HG03558 (cell line): Measurements from ENCODE around the gene ABCA12.

ENCODE experiments used
- ATAC-seq: cut with Tn5 transposase; IDR thresholded peaks from one replicate; pipeline ENCODE4 v1.9.1; 2021; ENCODE audit warnings: moderate number of reproducible peaks; ENCODE audit not compliant: unreplicated experiment; ENCODE audit errors: extremely low read depth

ABCA12 gene

DNA sequence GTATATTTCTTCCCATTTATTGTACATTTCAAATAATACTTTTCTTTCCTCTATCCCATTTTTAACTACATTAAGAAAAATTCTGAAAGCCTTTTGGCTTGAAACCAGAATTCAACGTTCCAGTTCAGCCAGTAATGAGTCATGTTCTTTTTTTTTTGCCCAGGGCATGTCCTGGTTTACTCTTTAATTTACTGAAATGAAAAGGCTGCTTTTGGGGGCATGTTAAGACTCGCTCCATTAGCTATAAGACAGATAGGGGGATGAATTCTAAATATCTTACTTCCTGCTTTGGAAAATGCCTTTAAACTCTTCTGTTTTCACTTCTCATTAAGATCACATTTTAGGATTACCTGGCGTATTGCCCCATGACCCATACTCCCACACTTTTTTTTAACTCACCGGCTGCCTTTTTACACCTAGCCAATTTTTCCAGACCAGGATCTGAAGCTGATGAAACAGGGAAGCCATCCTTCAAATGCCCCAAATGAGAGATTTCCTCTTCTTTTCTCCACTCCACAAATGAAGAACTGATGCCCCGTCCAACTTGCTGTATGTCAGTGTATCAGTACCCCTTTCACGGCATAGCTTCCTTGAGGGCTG is 585 bp downstream of the ABCA12 start:
- peak; percentile 41 for ATAC-seq

DNA sequence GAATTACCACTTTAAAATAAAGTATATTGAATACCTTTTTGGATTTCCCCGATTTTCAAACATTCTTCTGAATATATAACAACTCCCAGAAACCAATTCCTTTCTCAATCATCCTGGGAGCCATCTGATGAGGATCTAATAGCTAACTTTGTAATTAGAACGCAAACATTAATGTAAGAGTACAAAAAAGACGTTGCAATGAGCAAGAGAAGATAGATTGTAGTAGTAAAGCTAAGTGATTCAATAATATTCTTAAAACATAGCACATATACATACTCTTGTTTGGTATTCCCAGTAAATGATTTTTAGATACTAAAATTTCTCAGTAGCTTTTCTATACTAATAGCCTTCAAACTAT is 1.1 kb downstream of the ABCA12 start:
- no peak for ATAC-seq

DNA sequence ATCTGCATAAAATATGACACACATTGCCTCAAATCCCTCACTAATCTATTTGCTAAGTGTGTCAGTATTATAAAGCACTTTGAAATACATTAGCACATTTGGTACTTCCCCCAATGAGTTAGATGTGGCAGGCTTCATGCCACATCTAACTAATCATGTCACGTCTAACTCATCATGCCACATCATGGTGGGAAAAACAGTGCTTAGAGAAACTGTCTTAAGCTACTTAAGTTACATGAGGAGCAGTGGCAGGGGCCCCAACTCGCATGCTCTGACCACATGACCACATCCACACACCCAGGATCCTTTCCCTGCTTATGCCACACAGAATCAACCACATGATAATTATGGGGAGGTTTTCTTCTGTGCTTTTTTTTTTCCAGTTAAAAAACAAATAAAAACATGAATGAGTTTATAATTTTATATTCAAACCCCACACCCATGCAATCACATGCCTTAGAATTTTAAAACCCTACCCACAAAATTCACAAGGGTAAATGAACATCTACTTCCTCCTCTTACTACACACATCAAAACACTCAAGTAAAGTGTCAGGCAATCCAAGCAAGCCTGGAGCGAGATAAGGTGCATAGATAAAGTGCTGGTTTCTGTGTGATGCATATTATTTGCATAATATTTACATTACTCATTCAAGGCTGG is 1.6 kb downstream of the ABCA12 start:
- ATAC-seq: no peak

DNA sequence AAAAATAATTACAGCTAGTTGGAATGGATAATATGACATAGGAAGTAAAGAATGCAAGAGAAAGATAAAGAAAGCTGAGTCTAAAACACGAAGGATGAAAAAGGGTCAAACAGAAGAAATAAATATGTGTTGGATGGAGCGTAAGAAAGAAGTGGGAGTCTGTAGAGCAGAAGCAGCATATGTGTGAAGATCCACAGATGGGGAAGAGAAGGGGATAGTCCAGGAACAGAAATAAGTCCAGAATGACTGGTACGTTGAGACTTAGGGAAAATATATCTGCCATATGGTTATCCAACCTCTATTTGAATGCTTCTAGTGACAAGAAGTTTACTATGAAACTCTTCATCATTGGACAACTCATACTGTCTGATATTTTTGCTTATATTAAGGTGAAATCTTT is 18.0 kb downstream of the ABCA12 start:
- ATAC-seq: no peak

DNA sequence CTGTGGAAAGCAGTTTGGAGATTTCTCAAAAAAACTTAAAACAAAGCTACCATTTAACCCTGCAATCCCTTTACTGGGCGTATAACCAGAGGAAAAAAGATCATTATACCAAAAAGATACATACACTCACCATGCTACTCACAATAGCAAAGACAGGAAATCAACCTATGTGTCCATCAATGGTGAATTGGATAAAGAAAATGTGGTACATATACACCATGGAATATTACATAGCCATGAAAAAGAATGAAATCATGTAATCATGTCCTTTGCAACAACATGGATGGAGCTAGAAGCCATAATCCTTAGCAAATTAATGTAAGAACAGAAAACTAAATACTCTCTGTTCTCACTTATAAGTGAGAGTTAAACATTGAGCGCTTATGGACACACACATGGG is 18.6 kb downstream of the ABCA12 start:
- ATAC-seq: no peak

DNA sequence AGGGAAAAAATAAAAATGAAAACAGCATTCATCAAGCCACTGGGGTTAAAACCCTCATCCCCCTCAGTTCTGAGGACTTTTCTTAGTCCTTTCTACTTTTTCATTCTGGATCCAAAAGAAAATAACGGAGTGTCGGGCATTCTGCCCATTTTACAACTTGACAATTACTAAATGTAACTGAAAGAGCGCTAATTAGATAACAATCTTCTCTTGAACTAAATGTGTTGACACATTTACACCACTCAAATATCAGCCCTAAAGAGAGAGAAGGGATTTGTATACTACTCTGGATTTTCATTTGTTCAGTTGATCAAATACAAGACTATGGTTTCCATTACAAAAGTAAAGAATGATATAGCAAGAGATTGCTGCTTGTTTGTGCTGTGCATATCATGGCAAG is 27.5 kb downstream of the ABCA12 start:
- no peak for ATAC-seq

DNA sequence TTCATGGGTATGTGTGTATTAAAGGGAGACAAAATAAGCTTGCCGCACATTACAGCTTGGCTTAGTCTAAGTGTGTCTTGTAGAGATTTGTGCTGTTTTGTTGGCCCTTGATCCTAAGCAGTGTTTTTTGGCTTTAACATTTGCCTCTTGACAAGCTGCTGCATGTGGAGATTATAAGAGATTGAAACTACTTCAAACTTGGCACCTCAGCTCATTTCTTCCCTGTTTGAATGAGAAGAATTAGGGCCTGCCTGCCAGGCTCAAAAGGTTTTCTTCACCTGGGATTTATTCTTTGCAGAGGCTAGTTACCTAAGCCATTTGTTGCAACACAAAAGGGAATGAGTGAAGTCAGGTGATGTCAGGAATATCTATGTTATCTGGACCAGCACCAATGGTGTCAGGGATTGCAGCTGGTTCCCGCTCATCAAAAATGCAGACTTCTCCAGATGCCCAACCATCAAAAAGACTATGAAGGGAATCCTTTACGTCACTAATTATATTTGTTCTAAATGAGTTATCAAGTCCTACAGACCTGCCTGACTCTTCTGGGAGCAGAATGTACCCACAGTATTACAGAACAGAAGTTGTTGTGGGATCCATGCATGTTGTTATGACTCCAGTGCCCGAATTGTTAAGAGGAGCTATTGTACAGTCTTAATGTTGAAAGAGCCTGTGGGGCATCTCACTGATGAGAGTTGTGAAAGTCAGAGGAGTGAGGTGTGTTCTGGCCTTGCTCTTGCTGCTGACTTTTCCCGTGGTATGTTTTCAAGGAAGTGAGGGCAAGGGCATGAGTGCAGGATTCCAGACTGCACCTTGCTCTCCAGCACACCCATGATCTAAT is 31.0 kb downstream of the ABCA12 start:
- ATAC-seq: no peak

DNA sequence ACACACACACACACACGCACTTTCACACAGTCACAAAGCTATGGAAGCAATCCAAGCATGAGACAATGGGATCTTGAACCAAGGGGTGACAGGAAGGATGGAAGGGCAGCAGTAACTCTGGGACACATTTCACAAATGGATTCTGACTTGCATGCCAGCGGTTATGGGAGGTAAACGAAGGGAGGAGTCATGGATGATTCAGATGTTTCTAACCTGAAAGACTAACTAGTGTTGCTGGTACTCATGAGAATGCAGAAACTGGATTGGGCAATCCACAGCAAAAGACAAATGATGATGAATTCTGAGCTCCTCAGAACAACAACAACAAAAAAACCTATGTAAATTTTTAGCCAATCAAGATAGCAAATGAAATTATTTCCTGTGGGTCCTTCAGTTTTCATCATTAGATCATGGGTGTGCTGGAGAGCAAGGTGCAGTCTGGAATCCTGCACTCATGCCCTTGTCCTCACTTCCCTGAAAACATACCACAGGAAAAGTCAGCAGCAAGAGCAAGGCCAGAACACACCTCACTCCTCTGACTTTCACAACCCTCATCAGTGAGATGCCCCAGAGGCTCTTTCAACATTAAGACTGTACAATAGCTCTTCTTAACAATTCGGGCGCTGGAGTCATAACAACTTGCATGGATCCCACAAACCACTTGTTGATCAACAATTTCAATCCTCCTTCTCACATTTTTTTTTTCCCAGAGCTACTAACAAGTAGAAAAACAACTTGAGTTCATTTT is 32.6 kb downstream of the ABCA12 start:
- no peak for ATAC-seq

DNA sequence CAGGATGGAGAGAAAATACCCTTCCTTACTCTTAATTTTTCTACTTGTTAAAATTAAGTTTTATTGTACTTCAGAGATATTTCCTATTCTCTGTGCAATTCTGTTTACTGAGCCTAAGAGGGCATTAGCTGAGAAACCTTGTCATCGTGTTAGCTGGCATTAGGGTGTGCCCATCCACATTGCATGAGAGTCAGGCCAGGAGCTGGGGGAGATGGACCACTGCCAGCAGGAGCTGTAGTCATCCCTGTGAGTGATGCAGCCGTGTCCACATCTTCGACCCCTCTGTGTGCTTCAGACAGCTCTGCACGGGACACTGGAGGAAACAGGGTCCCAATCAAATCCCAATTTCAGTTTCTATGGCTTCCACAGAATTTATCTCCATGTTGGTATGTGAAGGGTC is 34.2 kb downstream of the ABCA12 start:
- no peak for ATAC-seq

DNA sequence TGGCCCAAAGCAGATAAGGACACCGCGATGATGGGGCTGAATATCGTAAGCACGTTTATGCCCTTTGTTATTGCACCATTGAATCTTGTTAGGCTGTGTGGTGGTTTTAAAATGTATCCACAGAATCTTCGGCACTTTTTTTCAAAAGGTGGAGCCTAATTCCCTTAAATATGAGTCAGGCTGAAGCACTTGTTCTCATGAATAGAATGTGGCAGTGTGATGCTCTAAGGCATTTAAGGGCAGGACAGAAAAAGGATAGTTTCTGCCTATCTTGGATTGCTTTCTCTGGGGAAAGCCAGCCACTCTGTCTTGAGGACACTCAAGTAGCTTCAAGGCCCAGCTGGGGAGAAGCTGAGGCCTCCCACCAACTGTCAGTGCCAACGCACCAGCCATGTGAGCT is 39.6 kb downstream of the ABCA12 start:
- ATAC-seq: no peak

DNA sequence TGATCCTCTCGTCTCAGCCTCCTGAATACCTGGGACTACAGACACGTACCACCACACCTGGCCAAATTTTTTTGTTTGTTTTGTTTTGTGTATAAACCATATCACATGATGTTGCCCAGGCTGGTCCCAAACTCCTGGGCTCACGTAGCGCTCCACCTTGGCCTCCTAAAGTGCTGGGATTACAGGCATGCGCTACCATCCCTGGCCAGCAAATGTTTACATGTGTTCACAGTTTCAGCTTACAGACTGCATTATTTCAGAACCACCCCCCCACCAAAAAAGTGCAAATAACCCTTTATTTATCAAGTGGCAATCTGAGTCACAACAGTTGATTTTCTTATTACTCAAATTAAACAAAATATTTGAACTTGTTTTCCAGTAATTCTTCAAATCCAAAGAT is 54.3 kb downstream of the ABCA12 start:
- ATAC-seq: no peak

DNA sequence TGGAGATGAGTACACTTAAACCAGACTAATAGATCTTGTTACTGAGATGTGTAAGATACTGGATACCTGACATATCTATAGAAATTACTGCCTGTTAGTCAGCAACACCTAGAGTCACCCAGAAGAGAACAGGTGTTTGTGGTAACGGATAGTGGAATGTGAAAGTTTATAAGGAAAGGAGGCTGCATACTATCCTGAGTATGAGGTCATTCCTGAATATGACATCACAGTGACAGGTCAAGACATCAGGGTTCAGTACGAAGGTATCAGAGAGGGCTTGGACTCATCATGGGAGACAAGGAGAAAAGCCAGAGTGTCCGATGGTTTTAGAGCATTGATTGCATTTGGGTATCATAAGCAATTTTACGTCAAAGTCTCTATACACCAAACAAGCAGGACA is 55.3 kb downstream of the ABCA12 start:
- ATAC-seq: no peak

DNA sequence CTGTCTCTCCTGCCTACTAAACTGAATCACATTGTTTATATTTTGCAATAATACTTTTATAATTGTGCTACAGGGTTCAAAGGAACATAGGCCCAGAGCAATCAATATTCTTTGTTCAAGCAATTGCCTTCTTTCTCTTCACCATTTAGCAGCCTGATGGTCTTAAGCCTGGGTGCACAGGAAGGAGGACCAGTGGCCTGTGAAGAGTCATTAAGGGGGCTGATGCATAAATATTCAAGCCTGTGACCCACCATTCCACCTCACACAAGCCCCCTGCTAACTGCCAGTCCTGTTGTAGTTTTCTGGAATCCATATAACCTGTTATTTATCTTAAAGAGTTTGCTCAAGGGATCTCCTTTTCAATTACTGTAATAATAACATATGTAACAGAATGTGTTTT is 56.0 kb downstream of the ABCA12 start:
- no peak for ATAC-seq

DNA sequence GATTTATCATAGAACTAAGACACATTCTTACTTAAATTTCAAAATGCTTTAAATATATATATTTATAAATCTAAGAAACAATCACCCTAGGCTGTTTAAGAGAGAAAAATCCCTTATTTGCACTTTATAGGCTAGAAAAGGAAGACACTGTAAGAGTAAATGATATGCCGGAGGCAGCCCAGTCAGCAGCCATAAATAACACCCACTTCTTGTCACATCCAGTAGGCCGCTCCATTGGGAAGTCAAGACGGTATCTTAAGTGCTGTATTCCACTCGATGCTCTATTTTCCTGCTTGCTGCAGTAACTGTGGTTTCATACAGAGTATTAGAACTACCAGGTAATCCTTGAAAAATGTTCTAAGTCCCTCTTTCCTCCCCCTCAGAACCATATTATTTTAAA is 57.9 kb downstream of the ABCA12 start:
- ATAC-seq: no peak

DNA sequence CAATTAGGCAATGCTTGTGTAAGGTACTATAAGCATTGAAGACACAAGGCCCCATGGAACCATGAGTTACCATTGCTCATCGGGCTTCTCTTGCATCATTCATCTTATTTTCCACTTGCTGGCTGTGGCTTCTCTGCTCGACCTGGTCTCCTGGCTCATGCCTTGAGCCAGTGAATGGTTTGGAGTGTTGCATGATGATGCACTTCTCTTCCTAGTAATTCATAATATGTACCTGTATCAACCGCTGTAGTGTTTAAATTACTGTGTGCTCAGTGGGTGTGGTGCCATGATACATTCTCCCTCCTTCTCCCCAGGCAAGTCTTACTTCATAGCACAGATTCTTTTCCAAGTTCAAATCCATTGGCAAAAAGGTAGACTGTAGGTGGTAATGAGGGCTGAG is 66.8 kb downstream of the ABCA12 start:
- ATAC-seq: no peak

DNA sequence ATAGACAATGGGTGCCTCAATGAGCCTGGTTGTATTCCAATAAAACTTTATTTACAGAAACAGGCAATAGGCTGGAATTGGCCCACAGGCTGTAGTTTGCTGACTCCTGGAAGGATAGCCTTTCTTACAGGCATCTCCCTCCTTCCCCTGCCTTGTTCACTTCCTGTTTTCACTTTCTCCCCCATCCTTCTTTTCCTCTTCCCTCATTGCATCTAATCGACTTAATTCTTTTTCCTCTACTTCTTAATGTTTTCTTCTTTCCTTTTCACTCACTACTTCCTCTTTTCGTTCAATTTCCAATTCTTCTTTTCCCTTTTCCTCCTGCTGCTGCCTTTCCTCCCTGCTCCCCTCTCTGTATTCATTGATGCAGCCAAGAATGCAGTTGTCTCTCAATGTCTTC is 70.0 kb downstream of the ABCA12 start:
- no peak for ATAC-seq

DNA sequence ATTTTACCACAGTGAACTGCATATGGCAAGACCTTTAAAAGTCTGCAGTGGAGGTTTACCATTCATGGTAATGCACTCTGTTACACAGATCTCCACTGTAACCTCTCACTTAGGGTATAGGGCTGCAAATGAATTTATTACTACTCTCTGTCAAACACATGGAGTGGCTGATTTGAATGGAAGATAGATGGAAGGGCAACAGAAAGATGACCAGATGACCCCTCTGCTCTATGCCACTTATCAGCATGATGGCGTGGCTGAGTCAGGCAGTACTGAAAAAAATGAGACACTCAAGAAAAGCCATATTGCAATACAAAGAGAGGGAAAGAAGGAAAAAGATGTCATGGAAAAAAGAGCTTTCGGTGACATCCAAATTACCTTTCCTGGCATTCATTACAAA is 72.3 kb downstream of the ABCA12 start:
- no peak for ATAC-seq

DNA sequence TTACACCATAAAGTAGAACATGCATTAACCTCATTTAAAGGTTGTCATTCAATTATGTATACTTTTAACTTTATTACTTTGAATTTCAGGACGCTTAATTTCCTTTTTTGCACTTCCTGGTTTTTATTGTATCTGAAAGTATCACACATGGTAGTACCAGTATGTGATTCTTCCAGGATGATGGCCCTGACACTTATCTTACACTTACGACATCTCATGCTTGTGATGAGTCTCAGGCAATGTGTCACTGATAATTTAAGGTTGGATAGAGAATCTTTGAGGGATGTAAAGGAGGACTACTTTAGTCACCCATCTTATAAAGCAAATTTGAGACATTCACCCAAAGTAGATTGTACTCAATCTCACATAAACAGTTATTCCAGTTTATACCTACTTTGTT is 74.9 kb downstream of the ABCA12 start:
- ATAC-seq: no peak

DNA sequence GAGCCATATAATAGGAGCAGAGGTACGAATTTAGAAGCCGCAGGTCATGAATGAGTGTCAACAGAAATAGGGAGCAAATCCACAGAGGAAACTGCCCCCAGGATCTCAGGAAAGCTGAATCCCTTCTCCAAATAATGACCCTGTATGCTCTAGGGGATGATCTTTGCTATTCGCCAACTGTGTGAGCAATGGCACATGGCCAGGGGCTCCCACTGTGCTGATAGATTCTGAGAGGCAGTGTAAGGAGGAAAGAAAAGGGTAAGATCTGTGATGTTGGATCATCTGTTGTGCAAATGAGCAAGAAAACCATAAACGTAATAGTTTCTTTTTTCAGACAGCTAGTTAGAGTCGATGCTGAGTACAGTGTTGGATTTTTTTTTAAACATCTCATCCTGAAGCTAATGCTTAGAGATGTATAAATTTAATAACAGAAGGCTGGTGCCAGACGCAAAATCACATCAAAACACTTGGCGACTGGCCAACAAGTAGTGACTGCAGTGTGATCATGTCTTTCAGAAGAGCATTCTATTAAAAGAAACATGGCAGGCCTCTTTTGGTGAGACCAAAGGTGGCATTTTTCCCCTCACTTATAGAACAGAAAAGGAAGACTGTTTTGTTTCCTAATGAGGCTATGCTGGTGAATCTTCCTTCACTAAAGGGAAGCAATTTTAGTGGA is 77.4 kb downstream of the ABCA12 start:
- ATAC-seq: no peak

DNA sequence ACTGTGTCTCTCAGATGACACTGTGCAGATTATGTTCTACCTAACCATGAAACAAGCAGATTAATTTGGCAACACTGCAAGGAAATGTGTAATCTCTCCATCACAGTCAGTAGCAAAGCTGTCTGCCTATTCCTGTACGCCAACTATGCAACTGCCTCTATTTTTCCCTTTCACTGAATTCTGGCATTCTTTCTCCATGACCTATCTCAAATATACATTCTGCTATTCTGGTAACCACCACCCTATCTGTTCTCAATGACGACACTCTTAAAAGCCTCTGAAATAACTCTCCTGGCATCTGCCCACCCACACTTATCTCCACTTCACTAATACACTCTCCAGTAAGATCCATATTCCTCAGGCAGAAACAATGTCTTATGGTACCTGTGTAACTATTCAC is 78.7 kb downstream of the ABCA12 start:
- no peak for ATAC-seq
